Measurements from ENCODE around the gene HDAC9. TPM values are rescaled to one million over a fixed set of nuclear protein-coding genes. Genes with fewer than 3 reads are reported as not detected.

HDAC9 gene
- polyA plus RNA-seq, 2 of the 4 experiments (the other 2 are of a cell fraction) = 0.05 to 0.26 TPM

DNA sequence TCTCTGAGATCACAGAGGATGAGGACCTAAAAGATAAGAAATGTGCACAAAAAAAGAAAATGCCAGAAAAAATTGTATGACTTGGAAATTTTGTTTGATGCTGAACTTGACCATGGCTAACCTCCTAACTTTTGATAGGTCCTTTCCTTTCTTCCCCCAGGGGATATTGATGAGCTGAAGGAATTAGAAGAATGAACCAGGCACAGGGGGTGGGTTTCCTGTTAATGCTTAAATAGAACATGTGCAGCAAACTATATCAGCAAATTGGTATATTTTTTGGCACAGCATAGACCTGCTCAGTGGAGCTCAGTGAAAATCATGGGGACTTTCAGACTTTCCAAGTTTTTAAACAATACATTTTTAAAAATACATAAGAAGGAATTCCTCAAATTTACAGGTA, 300.7 kb downstream of the HDAC9 start:
- CTCF ChIA-PET = no interaction called here
- no peak overlapping the region for H3K27ac ChIP-seq
- no peaks in the 10 kb centered on the region for H3K9me3 ChIP-seq
- ATAC-seq = no peak
- POLR2A ChIA-PET = no interaction called here
- TF ChIP-seq CBX8 (IDR thresholded peaks at IDR 0.05) (no peak), MAZ (IDR thresholded peaks at IDR 0.05; ENCODE audit: borderline replicate concordance, low read depth, low read length) (no peak), BCL3 (IDR thresholded peaks at IDR 0.05) (no peak), KDM5A (IDR thresholded peaks at IDR 0.05) (no peak), CHD2 (IDR thresholded peaks at IDR 0.05; ENCODE audit: low read length, partially characterized antibody) (no peak), MAFK (IDR thresholded peaks at IDR 0.05; ENCODE audit: partially characterized antibody) (no peak), HEYL (CRISPR knock-in tag; IDR thresholded peaks at IDR 0.05) (no peak), JUN (IDR thresholded peaks at IDR 0.05) (no peak), NR3C1 (IDR thresholded peaks at IDR 0.05) (no peak), MYC (IDR thresholded peaks at IDR 0.05; ENCODE audit: borderline replicate concordance, low read length) (no peak), NPAS2 (CRISPR knock-in tag; IDR thresholded peaks at IDR 0.05; ENCODE audit: borderline replicate concordance) (no peak), FOSL2 (IDR thresholded peaks at IDR 0.05) (no peak), FOSL2 (CRISPR knock-in tag; IDR thresholded peaks at IDR 0.05) (no peak), GATA3 (IDR thresholded peaks at IDR 0.05; ENCODE audit: borderline replicate concordance) (no peak), HOXA7 (CRISPR knock-in tag; IDR thresholded peaks at IDR 0.05) (no peak), ZC3H11A (IDR thresholded peaks at IDR 0.05) (no peak), HOXB5 (CRISPR knock-in tag; IDR thresholded peaks at IDR 0.05) (no peak), CTCF (IDR thresholded peaks at IDR 0.05) (no peak), EHF (CRISPR knock-in tag; IDR thresholded peaks at IDR 0.05) (no peak)
- TF ChIP-seq, protein P1, sequence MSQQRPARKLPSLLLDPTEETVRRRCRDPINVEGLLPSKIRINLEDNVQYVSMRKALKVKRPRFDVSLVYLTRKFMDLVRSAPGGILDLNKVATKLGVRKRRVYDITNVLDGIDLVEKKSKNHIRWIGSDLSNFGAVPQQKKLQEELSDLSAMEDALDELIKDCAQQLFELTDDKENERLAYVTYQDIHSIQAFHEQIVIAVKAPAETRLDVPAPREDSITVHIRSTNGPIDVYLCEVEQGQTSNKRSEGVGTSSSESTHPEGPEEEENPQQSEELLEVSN (IDR thresholded peaks at IDR 0.05; ENCODE audit: borderline replicate concordance, low read depth) = no peak
- TF ChIP-seq, protein P2, sequence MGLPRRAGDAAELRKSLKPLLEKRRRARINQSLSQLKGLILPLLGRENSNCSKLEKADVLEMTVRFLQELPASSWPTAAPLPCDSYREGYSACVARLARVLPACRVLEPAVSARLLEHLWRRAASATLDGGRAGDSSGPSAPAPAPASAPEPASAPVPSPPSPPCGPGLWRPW (IDR thresholded peaks at IDR 0.05) = no peak
- DNase-seq (ENCODE audit: low read depth in 1 of 2, low spot score in 1 of 2) = no peak
- H3K4me1 ChIP-seq = no peaks in the 10 kb centered on the region
- H3K4me3 ChIP-seq = no peak overlapping the region
- FAIRE-seq = no peak
- H3K4me2 ChIP-seq = no peak overlapping the region

DNA sequence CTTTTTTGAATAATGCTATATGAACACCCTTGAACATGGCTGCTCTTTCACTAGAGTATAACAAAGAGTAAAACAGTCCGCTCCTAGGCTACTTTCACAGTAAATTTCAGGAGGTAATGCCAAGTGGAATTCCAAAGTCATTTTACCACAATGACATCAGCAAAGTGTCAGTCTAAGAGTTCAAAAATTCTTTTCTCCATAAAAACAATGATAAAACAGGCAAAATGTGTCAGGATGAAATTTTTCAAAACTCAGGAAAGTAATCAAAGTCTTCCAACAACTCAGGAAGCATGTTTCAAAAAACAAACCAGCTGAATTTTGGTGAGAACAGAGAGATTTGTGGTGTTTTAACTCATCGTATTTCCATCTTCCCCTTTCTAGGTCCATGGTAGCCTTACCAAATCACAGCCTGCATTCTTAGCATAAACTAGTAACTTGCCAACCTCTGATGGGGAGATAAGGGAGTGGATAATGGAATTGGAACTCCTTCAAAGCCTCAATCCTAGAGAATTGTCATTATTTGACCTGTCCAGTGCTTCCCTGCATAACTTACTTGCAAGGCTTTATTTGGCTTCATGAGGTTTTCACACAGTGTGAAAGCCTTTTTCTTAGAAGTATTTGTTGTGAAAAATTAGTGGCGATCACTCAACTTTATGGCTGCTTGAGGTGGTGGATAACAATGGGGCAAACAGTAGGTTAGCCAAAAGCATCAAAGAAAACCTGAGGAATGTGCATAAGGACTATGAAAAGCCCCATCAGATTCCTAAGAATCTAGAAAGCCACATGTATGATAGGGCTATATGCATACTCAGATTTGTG, 302.7 kb downstream of the HDAC9 start:
- DNase-seq (ENCODE audit: low read depth in 1 of 2, low spot score in 1 of 2) = no peak
- no peaks in the 10 kb centered on the region for H3K9me3 ChIP-seq
- FAIRE-seq = no peak
- CTCF ChIA-PET = interaction anchor here (1.0 kb wide), 1 partner anchor 33 kb away, joined by 4 read pairs; no protein-coding TSS in a partner anchor
- H3K4me3 ChIP-seq = no peak overlapping the region
- H3K27ac ChIP-seq = no peak overlapping the region
- H3K4me2 ChIP-seq = no peak overlapping the region
- 45% methylated on average over 3 of the region's 3 CpGs for WGBS (ENCODE audit: missing lambda C conversion rate)
- TF ChIP-seq CTCF (IDR thresholded peaks at IDR 0.05) (no peak), MAZ (IDR thresholded peaks at IDR 0.05; ENCODE audit: borderline replicate concordance, low read depth, low read length) (no peak), KDM1A (IDR thresholded peaks at IDR 0.05; ENCODE audit: low read depth) (no peak)
- no peak for ATAC-seq
- no peaks in the 10 kb centered on the region for H3K4me1 ChIP-seq
- POLR2A ChIA-PET = no interaction called here
